HG03342 (cell line): ENCODE measurements around the gene OR13J1.

Experiments used
- ATAC-seq: cut with Tn5 transposase; IDR thresholded peaks from one replicate; pipeline ENCODE4 v1.9.1; 2021; ENCODE audit warnings: mild to moderate bottlenecking, moderate library complexity; ENCODE audit not compliant: unreplicated experiment

OR13J1 gene

DNA sequence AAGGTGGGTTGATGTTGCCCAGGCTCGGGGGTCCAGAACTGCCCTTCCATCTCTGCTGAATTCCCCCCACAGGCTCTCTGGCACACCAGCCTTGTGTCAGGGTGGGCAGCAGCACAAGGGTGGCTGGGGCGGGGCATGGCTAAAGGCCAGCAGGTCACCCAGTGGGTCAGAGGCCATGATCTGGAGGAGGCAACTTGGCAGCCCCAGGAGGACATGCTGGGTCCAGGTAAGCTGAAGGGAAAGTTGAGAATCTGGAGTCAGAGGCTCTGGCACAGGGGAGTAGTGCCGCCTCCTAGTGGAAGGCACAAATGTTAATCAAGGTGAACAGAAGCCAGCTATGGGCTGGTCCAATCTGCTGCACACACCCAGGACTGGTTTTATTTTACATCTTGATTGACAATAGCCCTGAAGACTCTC lies 35.0 kb downstream of the OR13J1 start:
- ATAC-seq: no peak

- no peak for ATAC-seq
Measured at GRCh38 chr9:35834260-35835215, 35.7 kb downstream of the OR13J1 start.

DNA sequence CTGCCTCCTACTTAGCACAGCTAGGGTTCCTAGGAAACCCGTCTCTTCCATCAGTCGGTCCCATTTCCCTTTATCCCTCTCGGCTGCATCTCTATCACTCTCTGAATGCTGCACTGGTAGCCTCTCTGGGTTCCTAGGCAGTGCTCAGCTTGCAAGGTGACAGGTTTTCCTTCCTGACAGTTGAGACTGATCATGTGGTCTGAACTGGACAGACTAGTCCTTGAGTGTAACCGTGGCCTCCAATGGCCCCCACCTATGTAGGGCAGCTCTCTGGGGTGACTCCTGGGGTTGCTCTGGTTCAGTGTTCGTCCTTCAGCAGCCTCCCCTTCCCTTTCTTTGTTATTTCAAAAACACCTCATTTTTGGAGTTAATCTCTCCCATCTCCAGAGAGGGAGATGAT lies 37.4 kb downstream of the OR13J1 start:
- ATAC-seq: no peak

- no peak for ATAC-seq
Measured at GRCh38 chr9:35831040-35831439, 39.2 kb downstream of the OR13J1 start.

DNA sequence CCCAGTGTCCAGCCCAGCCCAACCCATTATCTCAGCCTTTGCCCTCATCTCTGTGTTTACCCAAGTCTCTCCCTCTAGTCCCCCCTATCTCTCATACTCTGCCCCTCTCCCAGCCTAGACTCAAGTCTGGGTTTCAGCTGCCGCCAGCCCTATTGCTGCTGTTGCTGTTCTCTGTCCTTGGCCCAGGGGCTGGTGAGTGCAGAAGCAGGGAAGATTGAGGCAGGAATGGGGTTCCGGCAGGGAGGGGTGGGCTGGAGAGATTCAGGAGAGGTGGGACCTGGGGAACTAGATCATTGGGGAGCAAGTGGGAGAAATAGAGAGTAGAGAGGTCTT lies 40.5 kb downstream of the OR13J1 start:
- ATAC-seq: no peak

DNA sequence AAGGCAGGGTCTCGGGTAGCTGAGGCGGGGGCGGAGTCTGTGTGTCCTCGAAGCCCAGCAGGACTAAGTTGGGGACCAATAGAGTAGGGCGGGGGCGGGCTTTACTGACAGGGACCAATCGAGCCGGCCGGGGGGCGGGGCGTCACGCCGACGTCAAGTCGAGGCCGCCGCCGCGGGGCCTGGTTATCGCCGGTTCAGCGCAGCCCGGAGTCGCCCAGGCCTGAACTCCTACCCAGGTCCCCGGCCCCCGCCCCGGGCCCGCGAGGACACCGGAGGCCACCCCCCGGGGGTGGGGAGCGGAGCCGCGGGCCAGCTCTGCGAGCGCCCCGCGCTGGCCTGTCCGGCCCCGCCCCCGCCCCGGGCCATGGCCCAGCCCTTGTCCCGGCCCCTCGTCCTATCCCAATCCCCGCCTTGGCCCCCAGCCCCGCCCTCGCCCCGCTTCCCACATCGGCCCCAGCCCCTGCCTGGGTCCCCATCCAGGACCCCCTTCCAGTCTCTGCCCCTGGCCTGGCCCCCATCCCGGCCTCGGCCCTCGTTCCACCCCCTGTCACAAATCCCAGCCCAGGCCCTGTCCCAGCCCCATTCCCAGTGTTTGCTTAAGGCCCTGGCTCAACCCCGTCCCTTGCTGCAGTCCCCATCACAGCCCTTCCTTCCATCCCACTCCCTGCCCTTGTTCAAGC lies 41.0 kb downstream of the OR13J1 start, which contains the start of gene TMEM8B:
TSS of gene TMEM8B (plus strand) at position 145 of the 680 bp plus-strand sequence. CDS start at position 365, 220 bp downstream.
- peak; percentile 71 for ATAC-seq

DNA sequence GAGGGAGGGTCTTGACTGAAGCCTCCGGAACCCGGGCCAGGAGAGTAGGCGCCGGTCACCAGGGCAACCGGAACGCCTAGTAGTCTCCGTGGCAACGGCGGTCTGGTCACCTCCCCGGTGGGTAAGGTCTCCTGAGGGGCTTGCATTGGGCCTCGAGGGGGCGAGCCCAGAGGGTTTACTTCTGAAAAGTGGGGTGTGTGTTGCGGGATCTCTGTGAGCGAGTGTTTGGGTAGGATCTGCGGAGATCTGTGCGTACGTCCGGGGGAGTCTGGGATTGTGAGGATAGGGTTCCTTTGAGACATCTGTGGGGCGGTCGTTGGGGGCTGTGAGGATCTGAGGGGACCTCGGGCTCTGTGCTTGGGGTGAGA lies 41.5 kb downstream of the OR13J1 start, which contains the start of gene FAM221B:
TSS of gene FAM221B (minus strand) at position 17 of the 368 bp plus-strand sequence. CDS start 2,571 bp downstream, outside the sequence.
- ATAC-seq: peak; percentile 9

DNA sequence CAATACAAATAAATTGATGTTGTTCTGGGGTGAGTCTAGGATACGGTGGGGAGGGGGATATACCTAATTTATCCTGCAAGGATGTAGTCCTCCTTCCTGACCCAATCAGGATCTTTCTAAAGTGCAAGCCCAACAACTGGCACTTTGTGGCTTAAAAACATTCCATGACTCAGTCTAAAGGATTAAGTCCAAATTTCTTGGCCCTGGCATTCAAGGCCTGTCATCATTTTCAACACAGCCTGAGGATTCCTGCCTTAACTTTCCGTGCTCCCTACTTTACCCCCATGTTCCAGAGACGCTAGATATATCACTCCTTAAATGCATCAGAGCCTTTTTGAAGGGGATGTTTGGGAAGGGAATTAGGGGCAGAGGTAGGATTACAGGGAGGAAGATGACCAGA lies 42.7 kb downstream of the OR13J1 start:
- ATAC-seq: no peak

GRCh38 chr9:35826071-35826701 lies 44.0 kb downstream of the OR13J1 start:
- peak; percentile 41 for ATAC-seq

- ATAC-seq: no peak
Measured at GRCh38 chr9:35822926-35823325, 47.3 kb downstream of the OR13J1 start.

- ATAC-seq: no peak
Measured at GRCh38 chr9:35820076-35820475, 50.1 kb downstream of the OR13J1 start.
